Muscle of arm (tissue), 12 donors: ENCODE results near the gene BAZ2B. TPM values are rescaled to one million over a fixed set of nuclear protein-coding genes. Genes with fewer than 3 reads are reported as not detected.

ENCODE experiments used
- DNase-seq: peaks from one replicate; pipeline ENCODE4 v3.0.0-alpha.2; 2013
- polyA plus RNA-seq, 12 donors: library from polyadenylated mRNA; unstranded; fragments of 120-200 nt; gene quantifications; one replicate each; pipeline ENCODE4 v1.2.1, GENCODE V29; 2013; ENCODE audit not compliant: insufficient read length in 12 of 12

BAZ2B gene
- polyA plus RNA-seq, 12 donors: 27.6 to 65.0 (median 36.6) TPM; not detected in 1

- DNase-seq: no peak
Observed at GRCh38 chr2:159322419-159322818, 293.9 kb downstream of the BAZ2B start.

- DNase-seq: no peak
Observed at GRCh38 chr2:159317392-159318088, 298.8 kb downstream of the BAZ2B start.

- DNase-seq: no peak
Observed at GRCh38 chr2:159307942-159308341, 308.4 kb downstream of the BAZ2B start.

- no peak for DNase-seq
Observed at GRCh38 chr2:159300586-159300985, 315.8 kb downstream of the BAZ2B start.

GRCh38 chr2:159298967-159299366, 317.4 kb downstream of the BAZ2B start:
- DNase-seq: no peak

GRCh38 chr2:159297042-159297707, 319.2 kb downstream of the BAZ2B start:
- no peak for DNase-seq

- DNase-seq: no peak
Observed at GRCh38 chr2:159292157-159292556, 324.2 kb downstream of the BAZ2B start.

GRCh38 chr2:159290289-159290907, 325.9 kb downstream of the BAZ2B start:
- DNase-seq: peak; percentile 38

GRCh38 chr2:159287733-159288132, 328.6 kb downstream of the BAZ2B start:
- no peak for DNase-seq

GRCh38 chr2:159286709-159287441, 329.5 kb downstream of the BAZ2B start:
- DNase-seq: peak; percentile 98

GRCh38 chr2:159285929-159286708, 330.2 kb downstream of the BAZ2B start, which contains the start of gene WDSUB1:
TSS of gene WDSUB1 (minus strand) at chr2:159286703. CDS start at chr2:159283069, 3,634 bp downstream.
- DNase-seq: peak; percentile 51

- no peak for DNase-seq
Observed at GRCh38 chr2:159285433-159285832, 330.9 kb downstream of the BAZ2B start.

GRCh38 chr2:159283529-159283928, 332.8 kb downstream of the BAZ2B start:
- no peak for DNase-seq

- no peak for DNase-seq
Observed at GRCh38 chr2:159281002-159281401, 335.3 kb downstream of the BAZ2B start.

- no peak for DNase-seq
Observed at GRCh38 chr2:159279700-159280099, 336.6 kb downstream of the BAZ2B start.

GRCh38 chr2:159275111-159275510, 341.2 kb downstream of the BAZ2B start:
- no peak for DNase-seq

- no peak for DNase-seq
Observed at GRCh38 chr2:159272156-159272555, 344.2 kb downstream of the BAZ2B start.

GRCh38 chr2:159270744-159271379, 345.5 kb downstream of the BAZ2B start:
- DNase-seq: no peak
